H9 (cell line): ENCODE data around the gene CFAP298. TPM values are rescaled to one million over a fixed set of nuclear protein-coding genes. Genes with fewer than 3 reads are reported as not detected.

ENCODE experiments used
- DNase-seq: peaks from one replicate; pipeline ENCODE4 v3.0.0-alpha.2; 2017
- H2AFZ ChIP-seq: one replicate; pipeline ENCODE4 v1.6.1; 2013; ENCODE audit warnings: mild to moderate bottlenecking, low read length, control low read depth, moderate library complexity
- H2AK5ac ChIP-seq: 2 replicates; pipeline ENCODE4 v1.6.1; 2013; ENCODE audit warnings: low read length, control low read depth, mixed read lengths; ENCODE audit not compliant: insufficient read length
- H2BK120ac ChIP-seq: one replicate; pipeline ENCODE4 v1.6.1; 2013; ENCODE audit warnings: low read depth, mild to moderate bottlenecking, low read length, control low read depth, inconsistent platforms; ENCODE audit not compliant: poor library complexity, severe bottlenecking
- H2BK12ac ChIP-seq: 2 replicates; pipeline ENCODE4 v1.6.1; 2013; ENCODE audit warnings: low read length, control low read depth, mixed read lengths, low read depth; ENCODE audit not compliant: insufficient read length
- H2BK15ac ChIP-seq: 2 replicates; pipeline ENCODE4 v1.6.1; 2013; ENCODE audit warnings: low read depth, low read length, control low read depth
- H2BK20ac ChIP-seq: one replicate; pipeline ENCODE4 v1.6.1; 2013; ENCODE audit warnings: low read depth, mild to moderate bottlenecking, low read length, control low read depth, inconsistent platforms; ENCODE audit not compliant: poor library complexity, severe bottlenecking
- H2BK5ac ChIP-seq: 2 replicates; pipeline ENCODE4 v1.6.1; 2013; ENCODE audit warnings: low read length, control low read depth, mixed read lengths; ENCODE audit not compliant: insufficient read length
- H3K14ac ChIP-seq: 2 replicates; pipeline ENCODE4 v1.6.1; 2013; ENCODE audit warnings: low read length, control low read depth; ENCODE audit not compliant: insufficient read depth
- H3K18ac ChIP-seq: 2 replicates; pipeline ENCODE4 v1.6.1; 2013; ENCODE audit warnings: low read depth, mild to moderate bottlenecking, mixed read lengths, low read length, control low read depth; ENCODE audit not compliant: insufficient read length
- H3K23ac ChIP-seq: 2 replicates; pipeline ENCODE4 v1.6.1; 2013; ENCODE audit warnings: low read length, control low read depth, mixed read lengths, low read depth; ENCODE audit not compliant: insufficient read length
- H3K23me2 ChIP-seq: 2 replicates; pipeline ENCODE4 v1.6.1; 2013; ENCODE audit warnings: low read depth, mild to moderate bottlenecking, mixed read lengths, low read length, control low read depth; ENCODE audit not compliant: insufficient read length, poor library complexity, severe bottlenecking
- H3K27ac ChIP-seq: 2 replicates; pipeline ENCODE4 v1.5.1; 2013; ENCODE audit warnings: low read length, control low read depth, mixed read lengths, low read depth; ENCODE audit not compliant: insufficient read length
- H3K27me3 ChIP-seq: 2 replicates; pipeline ENCODE4 v1.6.1; 2013; ENCODE audit warnings: low read length, control low read depth, inconsistent platforms; ENCODE audit not compliant: insufficient read depth
- H3K4ac ChIP-seq: 2 replicates; pipeline ENCODE4 v1.6.1; 2013; ENCODE audit warnings: low read depth, mild to moderate bottlenecking, control low read depth, inconsistent platforms, low read length, moderate library complexity
- H3K4me1 ChIP-seq: 2 replicates; pipeline ENCODE4 v1.6.1; 2013; ENCODE audit warnings: low read length, control low read depth, inconsistent platforms; ENCODE audit not compliant: insufficient read depth
- H3K4me2 ChIP-seq: 2 replicates; pipeline ENCODE4 v1.6.1; 2013; ENCODE audit warnings: low read length, control low read depth, mixed read lengths; ENCODE audit not compliant: insufficient read length, insufficient read depth
- H3K56ac ChIP-seq: 2 replicates; pipeline ENCODE4 v1.6.1; 2013; ENCODE audit warnings: low read depth, mild to moderate bottlenecking, mixed read lengths, low read length, control low read depth; ENCODE audit not compliant: insufficient read length
- H3K79me1 ChIP-seq: 2 replicates; pipeline ENCODE4 v1.6.1; 2013; ENCODE audit warnings: low read depth, mild to moderate bottlenecking, moderate library complexity, low read length, control low read depth, inconsistent platforms; ENCODE audit not compliant: insufficient read depth, poor library complexity, severe bottlenecking
- H3K79me2 ChIP-seq: 2 replicates; pipeline ENCODE4 v1.6.1; 2013; ENCODE audit warnings: low read length, control low read depth, inconsistent platforms; ENCODE audit not compliant: insufficient read depth
- H3K9ac ChIP-seq: 2 replicates; pipeline ENCODE4 v1.6.1; 2013; ENCODE audit warnings: low read length, control low read depth, mixed read lengths; ENCODE audit not compliant: insufficient read length; ENCODE audit errors: extremely low read depth
- H3K9me3 ChIP-seq: one replicate; pipeline ENCODE4 v1.6.1; 2013; ENCODE audit warnings: low read depth, low read length, inconsistent platforms; ENCODE audit not compliant: control insufficient read depth
- H3T11ph ChIP-seq: one replicate; pipeline ENCODE4 v1.6.1; 2013; ENCODE audit warnings: mild to moderate bottlenecking, low read length, control low read depth, inconsistent platforms
- H4K20me1 ChIP-seq: one replicate; pipeline ENCODE4 v1.6.1; 2013; ENCODE audit not compliant: control insufficient read depth, insufficient read length, insufficient read depth
- H4K5ac ChIP-seq: 2 replicates; pipeline ENCODE4 v1.6.1; 2013; ENCODE audit warnings: low read depth, mild to moderate bottlenecking, mixed read lengths, low read length, control low read depth; ENCODE audit not compliant: insufficient read length
- H4K8ac ChIP-seq: replicated peaks from 2 replicates; pipeline ENCODE4 v1.6.1; 2013; ENCODE audit warnings: low read length, control low read depth, mixed read lengths, low read depth; ENCODE audit not compliant: insufficient read length
- H4K91ac ChIP-seq: 2 replicates; pipeline ENCODE4 v1.6.1; 2013; ENCODE audit warnings: low read depth, mild to moderate bottlenecking, moderate library complexity, mixed read lengths, low read length, control low read depth; ENCODE audit not compliant: insufficient read length
- H3K27ac Mint-ChIP-seq, 3 experiments: 2 replicates in 2 of 3; 3 replicates in 1 of 3; pipeline ENCODE4 v1.8.0; 2020 to 2021; ENCODE audit warnings: mixed read lengths in 3 of 3, mild to moderate bottlenecking in 1 of 3, moderate library complexity in 1 of 3
- H3K27me3 Mint-ChIP-seq: 2 replicates; pipeline ENCODE4 v1.8.0; 2021; ENCODE audit warnings: low read depth, mild to moderate bottlenecking, moderate library complexity, mixed read lengths
- H3K36me3 Mint-ChIP-seq, 3 experiments: 2 replicates in 2 of 3; 3 replicates in 1 of 3; pipeline ENCODE4 v1.8.0; 2020 to 2021; ENCODE audit warnings: low read depth in 3 of 3, mixed read lengths in 3 of 3; ENCODE audit not compliant: insufficient read depth in 1 of 3
- H3K4me1 Mint-ChIP-seq, 2 experiments: 2 replicates each; pipeline ENCODE4 v1.8.0; 2020; ENCODE audit warnings: mixed read lengths in 2 of 2
- H3K4me3 Mint-ChIP-seq, 2 experiments: 2 replicates in 1 of 2; 3 replicates in 1 of 2; pipeline ENCODE4 v1.8.0; 2020 to 2021; ENCODE audit warnings: mild to moderate bottlenecking in 2 of 2, mixed read lengths in 2 of 2, moderate library complexity in 1 of 2
- H3K9me3 Mint-ChIP-seq, 2 experiments: 2 replicates in 1 of 2; 3 replicates in 1 of 2; pipeline ENCODE4 v1.8.0; 2020; ENCODE audit warnings: mild to moderate bottlenecking in 2 of 2, mixed read lengths in 2 of 2, moderate library complexity in 1 of 2
- CTCF ChIP-seq: fragments of 200-600 bp; sonication (generic); conservative IDR thresholded peaks from 3 replicates; pipeline ENCODE4 v1.8.0; 2021; ENCODE audit warnings: antibody characterized with exemption, mild to moderate bottlenecking
- WGBS: extraction: QIAGEN DNeasy Blood & Tissue Kit; methylation state at CpG from one replicate; pipeline ENCODE4 v1.1.7; 2013; ENCODE audit warnings: missing lambda C conversion rate, low lambda C conversion rate, mixed read lengths; ENCODE audit not compliant: insufficient read length; ENCODE audit errors: extremely low coverage; 5-methylcytosine and 5-hydroxymethylcytosine counted together
- total RNA-seq: library from RNA; stranded (reverse); gene quantifications from 2 replicates; pipeline ENCODE4 v1.2.1, GENCODE V29; 2021

CFAP298 gene
- total RNA-seq, 1 experiment from 2014 or later, result 81.8 TPM

- H3K4me3 Mint-ChIP-seq, result no peak overlapping the region
- H3K27ac Mint-ChIP-seq, result peak overlapping the region in 1 of 3 experiments; percentile 71; a peak in 1 of 7 replicates
- Histone ChIP-seq H4K8ac (no peak overlapping the region), H3K23ac (no peak overlapping the region), H3T11ph (no peak overlapping the region), H3K79me2 (no peaks in the 10 kb centered on the region), H4K20me1 (no peaks in the 10 kb centered on the region), H3K14ac (no peak overlapping the region), H3K27me3 (no peaks in the 10 kb centered on the region), H2BK5ac (no peak overlapping the region), H4K91ac (no peak overlapping the region), H3K23me2 (no peaks in the 10 kb centered on the region), H3K27ac (no peak overlapping the region), H2AK5ac (no peak overlapping the region), H3K9me3 (no peaks in the 10 kb centered on the region), H2BK120ac (no peak overlapping the region), H2BK20ac (no peak overlapping the region), H2BK12ac (no peak overlapping the region), H4K5ac (no peak overlapping the region), H3K18ac (no peak overlapping the region), H3K4ac (no peak overlapping the region), H3K56ac (no peak overlapping the region), H3K4me2 (no peak overlapping the region), H3K79me1 (no peaks in the 10 kb centered on the region), H3K4me1 (peaks cover 2% of the 10 kb centered on the region; the same call in 1 of the 2 replicates), H2AFZ (no peak overlapping the region), H2BK15ac (no peak overlapping the region), H3K9ac (no peak overlapping the region)
- peaks cover 0 to 2% (median 0%) of the 10 kb centered on the region in 3 experiments; a peak in 1 of 7 replicates for H3K36me3 Mint-ChIP-seq
- no peak for DNase-seq
- no peaks in the 10 kb centered on the region for H3K27me3 Mint-ChIP-seq
- H3K9me3 Mint-ChIP-seq, result no peaks in the 10 kb centered on the region
- TF ChIP-seq CTCF, result no peak
- WGBS, result no CpG with 5 or more reads among the region's 3 CpGs
- H3K4me1 Mint-ChIP-seq, result peaks cover 52 to 56% of the 10 kb centered on the region in 2 experiments
These were observed 54.1 kb downstream of the CFAP298 start for GRCh38 chr21:32558106-32558505.
